Right cardiac atrium (tissue), 5 donors: ENCODE measurements around the gene ST7. TPM values are rescaled to one million over a fixed set of nuclear protein-coding genes. Genes with fewer than 3 reads are reported as not detected.

Experiments used
- ATAC-seq, 2 donors: fragments of 200-7000 bp; cut with Tn5 transposase; one replicate each; pipeline versions ENCODE4 v1.8.0 to v1.9.1; 2020; ENCODE audit warnings: moderate library complexity in 2 of 2, mild to moderate bottlenecking in 1 of 2
- DNase-seq, 3 donors: peaks; one replicate each; pipeline ENCODE4 v3.0.0-alpha.2; 2020
- H3K27ac ChIP-seq: one replicate; pipeline ENCODE4 v1.5.1; 2013; ENCODE audit warnings: mild to moderate bottlenecking, low read length, control low read depth, moderate library complexity
- H3K27me3 ChIP-seq: one replicate; pipeline ENCODE4 v1.6.1; 2013; ENCODE audit not compliant: control insufficient read depth, insufficient read depth
- H3K4me1 ChIP-seq: one replicate; pipeline ENCODE4 v1.6.1; 2013; ENCODE audit warnings: low read length; ENCODE audit not compliant: control insufficient read depth, insufficient read depth
- H3K4me3 ChIP-seq: one replicate; pipeline ENCODE4 v1.5.1; 2013; ENCODE audit warnings: low read length, control low read depth
- H3K9me3 ChIP-seq: one replicate; pipeline ENCODE4 v1.6.1; 2013; ENCODE audit warnings: low read length; ENCODE audit not compliant: control insufficient read depth
- WGBS: extraction: QIAGEN DNeasy Blood & Tissue Kit; methylation state at CpG from one replicate; pipeline ENCODE4 v1.1.7; 2013; 5-methylcytosine and 5-hydroxymethylcytosine counted together
- intact Hi-C, 4 donors: fragments of 100-400 bp; cut with DNase I; formaldehyde crosslinking; loops; one replicate each; pipeline versions ENCODE4 v1.11.0 to v1.14.0; 2022 to 2023
- polyA plus RNA-seq: library from polyadenylated mRNA; stranded (reverse); fragments of 200-250 nt; gene quantifications from one replicate; pipeline ENCODE4 v1.2.3, GENCODE V29; 2013
- total RNA-seq, 4 donors: library from RNA; stranded (reverse); fragmentation: NEBNext Ultra II Directional; extraction: Animal tissue kit (Norgen Biotek cat#: 25700); gene quantifications; one replicate each; pipeline ENCODE4 v1.2.1, GENCODE V29; 2021
- donor health status: healthy with polysubstance abuse.
- donor health status: DM: no; HTN: yes; CAD: no.
- donor health status: DM: no; HTN: no; CAD: no.
- donor health status: DM: no; HTN: yes; CAD: no; lungs with severe emphysema.
- donor health status: DM: yes; HTN: yes; CAD: no.

The ST7 gene
- total and polyA plus RNA-seq, 5 donors = 25.0 to 36.8 (median 35.8) TPM

DNA sequence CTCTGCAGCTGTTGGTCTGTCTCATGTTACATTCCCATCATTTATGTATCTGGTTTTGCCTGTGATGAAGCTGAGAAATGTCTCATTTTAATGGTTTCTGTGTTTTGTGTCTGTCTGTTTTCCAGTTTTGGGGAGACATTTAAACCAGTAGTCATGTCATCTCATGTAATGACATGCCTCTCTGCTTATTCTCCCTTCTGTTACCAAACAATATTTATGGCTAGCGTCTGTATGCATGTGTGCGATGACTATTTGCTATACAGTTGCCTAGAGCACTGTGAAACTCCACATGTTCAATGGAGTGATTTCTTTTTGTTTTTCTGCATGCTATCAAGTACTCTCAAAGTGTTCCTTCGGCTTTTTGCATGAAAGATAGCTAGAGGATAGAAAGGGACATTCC is 132.0 kb downstream of the ST7 start:
- DNase-seq (no peak), ATAC-seq (no peak)
- intact Hi-C loops = no loop called here
- Histone ChIP-seq H3K27ac (no peak overlapping the region), H3K4me1 (peaks cover 6% of the 10 kb centered on the region), H3K9me3 (no peaks in the 10 kb centered on the region), H3K27me3 (no peaks in the 10 kb centered on the region), H3K4me3 (no peak overlapping the region)
- WGBS = 77% methylated on average over 3 of the region's 3 CpGs

DNA sequence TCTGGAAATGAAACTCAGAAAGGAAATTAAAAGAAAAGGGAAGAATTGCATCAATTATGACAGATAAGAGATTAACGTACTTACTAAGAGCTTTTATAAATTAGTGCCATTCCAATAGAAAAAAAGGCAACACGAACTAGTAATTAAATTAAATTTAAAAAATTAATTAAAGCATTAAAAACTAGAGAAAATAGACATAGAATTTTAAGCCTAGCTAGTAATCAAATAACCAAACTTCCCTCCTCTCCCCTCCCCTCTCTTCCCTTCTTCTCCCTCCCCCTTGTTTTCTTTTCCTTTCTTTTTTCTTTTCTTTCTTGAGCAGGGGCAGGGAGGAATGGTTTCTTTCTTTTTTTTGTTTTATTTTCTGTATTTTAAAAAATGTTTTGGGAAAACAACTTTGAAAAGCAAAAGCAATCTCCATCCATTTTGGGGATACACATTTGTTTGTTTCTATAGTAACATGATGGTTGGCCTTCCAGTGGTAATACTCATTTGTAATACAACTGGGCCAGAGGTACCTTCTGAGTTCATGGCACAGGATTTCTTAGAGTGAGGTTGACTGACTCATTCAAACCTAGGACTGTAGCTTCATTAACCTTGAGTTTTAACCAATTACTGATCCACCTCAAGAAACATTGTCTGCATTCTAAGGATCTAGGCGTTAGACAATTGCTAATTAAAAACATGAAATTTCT is 132.6 kb downstream of the ST7 start:
- DNase-seq (no peak), ATAC-seq (no peak)
- H3K4me3 ChIP-seq = no peak overlapping the region
- intact Hi-C loops = no loop called here
- 68% methylated on average over 3 of the region's 3 CpGs for WGBS
- H3K27ac ChIP-seq = no peak overlapping the region
- H3K4me1 ChIP-seq = peaks cover 6% of the 10 kb centered on the region
- no peaks in the 10 kb centered on the region for H3K27me3 ChIP-seq
- H3K9me3 ChIP-seq = no peaks in the 10 kb centered on the region

- Histone ChIP-seq H3K27me3 (no peaks in the 10 kb centered on the region), H3K4me3 (no peak overlapping the region), H3K9me3 (no peaks in the 10 kb centered on the region), H3K27ac (no peak overlapping the region), H3K4me1 (peaks cover 5% of the 10 kb centered on the region)
- DNase-seq (no peak), ATAC-seq (no peak)
- 51% methylated on average over 3 of the region's 3 CpGs for WGBS
- intact Hi-C loops = no loop called here
Observed at GRCh38 chr7:117086788-117087187, 133.5 kb downstream of the ST7 start.

GRCh38 chr7:117087639-117088396 is 134.5 kb downstream of the ST7 start:
- intact Hi-C loops = no loop called here
- no peak for DNase-seq
- no peaks in the 10 kb centered on the region for H3K27me3 ChIP-seq
- H3K9me3 ChIP-seq = no peaks in the 10 kb centered on the region
- 82% methylated on average over 4 of the region's 4 CpGs for WGBS
- peaks cover 4% of the 10 kb centered on the region for H3K4me1 ChIP-seq
- no peak overlapping the region for H3K27ac ChIP-seq
- H3K4me3 ChIP-seq = no peak overlapping the region
- ATAC-seq = no peak

GRCh38 chr7:117088623-117089194 is 135.4 kb downstream of the ST7 start:
- ATAC-seq (no peak), DNase-seq (no peak)
- no peaks in the 10 kb centered on the region for H3K27me3 ChIP-seq
- intact Hi-C loops = no loop called here
- no peak overlapping the region for H3K4me3 ChIP-seq
- H3K27ac ChIP-seq = no peak overlapping the region
- WGBS = 90% methylated on average over 2 of the region's 2 CpGs
- peaks cover 4% of the 10 kb centered on the region for H3K4me1 ChIP-seq
- H3K9me3 ChIP-seq = no peaks in the 10 kb centered on the region

DNA sequence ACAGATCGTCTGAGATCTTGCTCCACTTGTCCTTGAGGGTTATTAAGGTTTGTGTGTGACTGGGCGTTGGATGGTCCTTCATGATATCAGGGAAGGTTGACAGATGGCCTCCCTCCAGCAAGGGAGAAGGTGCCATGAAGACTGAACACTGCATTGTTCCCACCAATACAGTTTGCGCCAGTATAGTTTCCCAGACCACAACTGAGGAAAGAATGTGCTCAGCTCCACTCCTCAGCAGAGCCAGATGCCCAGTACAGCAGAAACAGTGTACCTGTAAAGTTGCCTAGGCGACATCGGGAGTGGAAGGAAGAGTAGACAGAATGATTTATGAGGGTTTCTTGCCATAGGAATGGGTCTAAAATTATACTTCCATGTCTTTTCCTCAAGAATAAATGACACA is 137.5 kb downstream of the ST7 start:
- DNase-seq (no peak), ATAC-seq (peak; percentile 28 to 29)
- Histone ChIP-seq H3K27ac (no peak overlapping the region), H3K9me3 (no peaks in the 10 kb centered on the region), H3K4me1 (peaks cover 4% of the 10 kb centered on the region), H3K4me3 (no peak overlapping the region), H3K27me3 (no peaks in the 10 kb centered on the region)
- WGBS = 77% methylated on average over 5 of the region's 5 CpGs
- intact Hi-C loops = no loop called here

DNA sequence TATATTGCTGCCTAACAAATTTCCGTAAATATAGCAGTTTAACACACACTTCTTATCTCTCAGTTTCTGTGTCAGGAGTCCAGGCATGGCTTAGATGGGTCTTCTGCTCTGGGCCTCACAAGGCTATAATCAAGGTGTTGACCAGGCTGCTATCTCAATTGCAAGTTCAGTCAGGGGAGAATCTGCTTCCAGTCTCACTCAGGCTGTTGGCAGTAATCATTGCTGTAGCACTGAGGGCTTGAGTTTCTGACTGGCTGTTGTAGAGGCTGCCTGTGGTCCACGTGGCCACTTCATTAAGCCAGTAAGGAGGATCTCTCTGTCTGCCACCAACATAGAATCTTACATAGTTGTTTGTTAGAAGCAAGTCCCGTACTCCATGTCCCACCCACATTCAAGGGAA is 138.4 kb downstream of the ST7 start:
- peak; percentile 38 to 39 for ATAC-seq
- peaks cover 4% of the 10 kb centered on the region for H3K4me1 ChIP-seq
- intact Hi-C loops = no loop called here

GRCh38 chr7:117092785-117093184 is 139.5 kb downstream of the ST7 start:
- intact Hi-C loops = no loop called here
- Histone ChIP-seq H3K4me1 (peaks cover 4% of the 10 kb centered on the region), H3K27ac (no peak overlapping the region), H3K9me3 (no peaks in the 10 kb centered on the region), H3K4me3 (no peak overlapping the region), H3K27me3 (no peaks in the 10 kb centered on the region)
- DNase-seq (no peak), ATAC-seq (no peak)
- 82% methylated on average over 3 of the region's 3 CpGs for WGBS

More for the DNA sequence above, 138.4 kb downstream of the ST7 start:
- no peaks in the 10 kb centered on the region for H3K9me3 ChIP-seq
- H3K27me3 ChIP-seq = no peaks in the 10 kb centered on the region
- H3K27ac ChIP-seq = no peak overlapping the region
- H3K4me3 ChIP-seq = no peak overlapping the region
- 60% methylated on average over 3 of the region's 3 CpGs for WGBS
- DNase-seq = no peak

GRCh38 chr7:117094457-117094856 is 141.2 kb downstream of the ST7 start:
- Histone ChIP-seq H3K27me3 (no peaks in the 10 kb centered on the region), H3K4me1 (peaks cover 4% of the 10 kb centered on the region), H3K4me3 (no peak overlapping the region), H3K27ac (no peak overlapping the region), H3K9me3 (no peaks in the 10 kb centered on the region)
- ATAC-seq = no peak
- WGBS = 82% methylated on average over 3 of the region's 3 CpGs
- no peak for DNase-seq
- intact Hi-C loops = no loop called here

GRCh38 chr7:117095055-117095454 is 141.8 kb downstream of the ST7 start:
- 79% methylated on average over 5 of the region's 5 CpGs for WGBS
- no peak for ATAC-seq

DNA sequence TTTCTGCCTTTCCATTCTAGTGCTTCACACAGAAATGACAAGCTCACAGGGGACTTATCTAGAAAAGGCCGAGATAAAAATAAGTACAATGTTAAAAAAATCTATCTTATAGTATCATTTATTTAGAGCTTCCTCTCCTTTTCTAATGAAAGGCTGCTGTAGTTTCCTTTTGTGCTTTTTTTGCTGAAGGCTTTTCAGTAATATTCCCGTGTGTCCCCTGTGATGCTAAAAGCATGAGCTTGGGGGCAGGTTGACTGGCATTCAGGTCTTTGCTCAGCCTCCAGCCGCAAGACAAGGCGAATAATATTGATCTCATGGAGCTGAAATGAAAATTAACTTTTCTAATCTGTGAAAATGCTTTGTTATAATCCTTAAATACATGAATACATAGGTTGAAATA is 143.0 kb downstream of the ST7 start:
- Histone ChIP-seq H3K4me1 (peaks cover 4% of the 10 kb centered on the region), H3K9me3 (no peaks in the 10 kb centered on the region), H3K27me3 (no peaks in the 10 kb centered on the region), H3K4me3 (no peak overlapping the region), H3K27ac (no peak overlapping the region)
- DNase-seq (no peak), ATAC-seq (no peak)
- intact Hi-C loops = no loop called here
- 49% methylated on average over 4 of the region's 4 CpGs for WGBS

More at GRCh38 chr7:117095055-117095454, 141.8 kb downstream of the ST7 start:
- no peaks in the 10 kb centered on the region for H3K9me3 ChIP-seq
- H3K4me1 ChIP-seq = peaks cover 4% of the 10 kb centered on the region
- DNase-seq = no peak
- no peaks in the 10 kb centered on the region for H3K27me3 ChIP-seq
- intact Hi-C loops = no loop called here
- no peak overlapping the region for H3K4me3 ChIP-seq
- no peak overlapping the region for H3K27ac ChIP-seq
